HepG2 (cell line): ENCODE results near the gene SPTBN5. TPM values are rescaled to one million over a fixed set of nuclear protein-coding genes. Genes with fewer than 3 reads are reported as not detected.

Source experiments
- ATAC-seq: fragments of 200-7000 bp; cut with Tn5 transposase; 3 replicates; pipeline ENCODE4 v1.9.1; 2020; ENCODE audit warnings: mild to moderate bottlenecking, moderate library complexity
- Bru-seq: library from RNA; stranded (reverse); fragments of 400-500 nt; gene quantifications from one replicate; lab custom pipeline; 2021; lab: Mats Ljungman, UMichigan
- BruChase-seq, 2 experiments: library from RNA; stranded (reverse); fragments of 400-500 nt; gene quantifications; one replicate each; lab custom pipeline; 2021; lab: Mats Ljungman, UMichigan
- BruUV-seq: library from RNA; stranded (reverse); fragments of 400-500 nt; replicated peaks from 2 replicates; lab custom pipeline; 2021; lab: Mats Ljungman, UMichigan
- CTCF ChIA-PET: fragments of 300-600 bp; formaldehyde crosslinking; extraction: SDS; loops from one replicate; lab custom pipeline; 2021; ENCODE audit warnings: low total read pairs, inconsistent platforms, low intra/inter-chr PET ratio; lab: Yijun Ruan, JAX
- POLR2A ChIA-PET: fragments of 350-600 bp; sonication (Branson Sonifier 250); formaldehyde crosslinking; loops from one replicate; lab custom pipeline; 2020; ENCODE audit warnings: antibody characterized with exemption, inconsistent platforms; lab: Yijun Ruan, JAX
- DNase-seq: peaks from one replicate; pipeline ENCODE4 v3.0.0-alpha.2; 2015; ENCODE audit warnings: low spot score
- FAIRE-seq: peaks from 3 replicates; lab custom pipeline; 2011; peaks lifted over from hg19 to GRCh38; lab: Jason Lieb, UNC
- H2AFZ ChIP-seq: one replicate; pipeline ENCODE4 v1.6.1; 2011; ENCODE audit warnings: low read length, inconsistent platforms
- H3K27ac ChIP-seq: fragments of 300-600 bp; 3 replicates; pipeline ENCODE4 v1.8.0; 2011; ENCODE audit warnings: mixed run types, mild to moderate bottlenecking, mixed read lengths, low read length, inconsistent platforms; ENCODE audit not compliant: insufficient read depth; ENCODE audit errors: extremely low read length
- H3K27me3 ChIP-seq, 2 experiments: fragments of 200-600 bp in 1 of 2; 2 replicates in 1 of 2; 3 replicates in 1 of 2; pipeline versions ENCODE4 v1.6.0 to v1.8.0; 2011; ENCODE audit warnings: low read length in 2 of 2, mild to moderate bottlenecking in 2 of 2, moderate library complexity in 2 of 2, inconsistent platforms in 1 of 2; ENCODE audit not compliant: insufficient read depth in 2 of 2, control insufficient read depth in 1 of 2
- H3K36me3 ChIP-seq, 2 experiments: fragments of 200-600 bp in 1 of 2; replicated peaks in 1 of 2; 2 replicates in 1 of 2; 3 replicates in 1 of 2; pipeline versions ENCODE4 v1.5.1 to v1.8.0; 2011; ENCODE audit warnings: low read length in 2 of 2, inconsistent platforms in 1 of 2; ENCODE audit not compliant: insufficient read depth in 2 of 2, control insufficient read depth in 1 of 2
- H3K4me1 ChIP-seq: 2 replicates; pipeline ENCODE4 v1.5.1; 2012; ENCODE audit warnings: low read length, inconsistent platforms; ENCODE audit not compliant: insufficient read depth
- H3K4me2 ChIP-seq: 2 replicates; pipeline ENCODE4 v1.6.0; 2011; ENCODE audit warnings: low read depth, low read length, inconsistent platforms
- H3K4me3 ChIP-seq, 3 experiments: fragments of 200-600 bp in 1 of 3; sonication (generic), shearing (Covaris generic) in 1 of 3; replicated peaks in 1 of 3; 2 replicates each; pipeline ENCODE4 v1.5.1; 2011 to 2016; ENCODE audit warnings: low read length in 3 of 3, inconsistent platforms in 2 of 3, low read depth in 2 of 3, mild to moderate bottlenecking in 2 of 3, control low read depth in 1 of 3, mixed read lengths in 1 of 3; ENCODE audit not compliant: insufficient read depth in 1 of 3
- H3K79me2 ChIP-seq: one replicate; pipeline ENCODE4 v1.6.1; 2011; ENCODE audit warnings: low read length, inconsistent platforms; ENCODE audit not compliant: insufficient read depth
- H3K9ac ChIP-seq: 2 replicates; pipeline ENCODE4 v1.6.0; 2011; ENCODE audit warnings: mild to moderate bottlenecking, low read depth, low read length, inconsistent platforms; ENCODE audit not compliant: insufficient read depth
- H3K9me3 ChIP-seq: 2 replicates; pipeline ENCODE4 v1.5.1; 2012; ENCODE audit warnings: mild to moderate bottlenecking, low read length
- H4K20me1 ChIP-seq: 2 replicates; pipeline ENCODE4 v1.6.0; 2011; ENCODE audit warnings: inconsistent platforms, mild to moderate bottlenecking, low read length, moderate library complexity; ENCODE audit not compliant: insufficient read depth
- NCOA1 ChIP-seq: sonication (generic); formaldehyde crosslinking; IDR thresholded peaks from 2 replicates; pipeline ENCODE4 v1.9.0; 2021; ENCODE audit warnings: missing genetic modification reagents
- RAD51 ChIP-seq: fragments of 450-650 bp; IDR thresholded peaks from 2 replicates; pipeline ENCODE4 v1.6.1; 2016; ENCODE audit warnings: borderline replicate concordance
- REPIN1 ChIP-seq: sonication (generic); formaldehyde crosslinking; IDR thresholded peaks from 2 replicates; pipeline ENCODE4 v1.8.0; 2022; ENCODE audit warnings: missing genetic modification reagents, low read depth, mild to moderate bottlenecking, borderline replicate concordance
- SP1 ChIP-seq, 2 experiments: fragments of 450-650 bp in 1 of 2; sonication (generic) in 1 of 2; formaldehyde crosslinking in 1 of 2; IDR thresholded peaks; 2 replicates each; pipeline versions ENCODE4 v1.4.0 to v1.6.1; 2016 to 2020; ENCODE audit warnings: missing genetic modification reagents in 1 of 2
- SUZ12 ChIP-seq: fragments of 150-350 bp; IDR thresholded peaks from 2 replicates; pipeline ENCODE4 v1.6.1; 2014; ENCODE audit warnings: low read depth, low read length
- ZNF207 ChIP-seq: fragments of 450-650 bp; IDR thresholded peaks from 2 replicates; pipeline ENCODE4 v1.6.1; 2016; ENCODE audit warnings: antibody characterized with exemption, borderline replicate concordance
- ZNF326 ChIP-seq: sonication (generic); formaldehyde crosslinking; IDR thresholded peaks from 2 replicates; pipeline ENCODE4 v1.4.0; 2020; ENCODE audit warnings: missing genetic modification reagents, borderline replicate concordance
- ZNF777 ChIP-seq: sonication (generic); formaldehyde crosslinking; IDR thresholded peaks from 2 replicates; pipeline ENCODE4 v1.4.0; 2020; ENCODE audit warnings: missing genetic modification reagents
- WGBS: methylation state at CpG from one replicate; pipeline ENCODE4 v1.1.6; 2017; ENCODE audit warnings: low lambda C conversion rate; 5-methylcytosine and 5-hydroxymethylcytosine counted together
- in situ Hi-C: cut with HindIII; loops from 2 replicates; pipeline ENCODE4 v1.10.0; 2017; ENCODE audit warnings: low pct_unique_long_range_greater_than_20kb; ENCODE audit not compliant: extremely low pct_ligation_motif_present
- intact Hi-C: fragments of 100-400 bp; cut with micrococcal nuclease; formaldehyde crosslinking; loops from one replicate; pipeline ENCODE4 v1.10.0; 2022; ENCODE audit not compliant: unreplicated experiment
- long read RNA-seq, 2 experiments: library from RNA in 1 of 2; library from polyadenylated mRNA in 1 of 2; stranded (forward) in 1 of 2; unstranded in 1 of 2; transcript quantifications; one replicate each; pipeline ENCODE4 v2.0.0, GENCODE V29; 2019 to 2022
- polyA minus RNA-seq, 3 experiments: library from RNA; depleted of rRNA, polyadenylated mRNA; stranded (reverse); fragments of >200 nt; gene quantifications; 2 replicates each; pipeline ENCODE4 v1.2.3, GENCODE V29; 2011; ENCODE audit warnings: low replicate concordance in 1 of 3
- polyA plus RNA-seq, 8 experiments: library from polyadenylated mRNA; depleted of rRNA in 3 of 8; stranded (reverse) in 7 of 8; unstranded in 1 of 8; fragments of >200 nt; fragmentation: Illumina TruSeq in 4 of 8; extraction: Trizol in 4 of 8; gene quantifications; 2 replicates each; pipeline versions ENCODE4 v1.2.1 to v1.2.3, GENCODE V29; 2011 to 2016; ENCODE audit warnings: low read depth in 4 of 8, missing spikeins in 1 of 8, mixed read lengths in 1 of 8; ENCODE audit not compliant: insufficient read depth in 1 of 8
- total RNA-seq, 5 experiments: library from RNA; depleted of rRNA; stranded (reverse); fragments of >200 nt; fragmentation: Illumina TruSeq; extraction: Trizol; gene quantifications; 2 replicates each; pipeline ENCODE4 v1.2.3, GENCODE V29; 2016; ENCODE audit warnings: low read depth in 1 of 5
- TF ChIP-seq, protein P1 (sequence below): sonication (generic); formaldehyde crosslinking; IDR thresholded peaks from 2 replicates; pipeline ENCODE4 v1.8.1; 2023; ENCODE audit warnings: missing genetic modification reagents, mild to moderate bottlenecking, borderline replicate concordance
- TF ChIP-seq, protein P2 (sequence below): sonication (generic); formaldehyde crosslinking; IDR thresholded peaks from 2 replicates; pipeline ENCODE4 v1.5.0; 2020; ENCODE audit warnings: mild to moderate bottlenecking, missing genetic modification reagents

SPTBN5 gene
- total RNA-seq (2016; rRNA removed; fragmentation: Illumina TruSeq; extraction: Trizol) (0.01 and 0.07 TPM in 2 replicates), polyA plus RNA-seq (2011; rRNA removed) (0.01 and 0.03 TPM in 2 replicates), polyA minus RNA-seq (2011; rRNA and poly(A)+ RNA removed; ENCODE audit: low replicate concordance) (0.40 TPM in 1 of 2 replicates, not detected in the other), Bru-seq, nascent RNA (percentile 18 among the genes with signal in this experiment), BruChase-seq, experiment 1, labeled RNA remaining after a 6-hour chase (percentile 9 among the genes with signal in this experiment), BruChase-seq, experiment 2, labeled RNA remaining after a 2-hour chase (percentile 9 among the genes with signal in this experiment)
- total RNA-seq (2016; cell fraction: cytosol; rRNA removed; fragmentation: Illumina TruSeq; extraction: Trizol; ENCODE audit: low read depth) = not detected in 2 replicates
- total RNA-seq (2016; cell fraction: insoluble cytoplasmic fraction; rRNA removed; fragmentation: Illumina TruSeq; extraction: Trizol) = 0.04 TPM in 2 replicates
- 0.06 TPM in 1 of 2 replicates, not detected in the other for total RNA-seq (2016; cell fraction: membrane; rRNA removed; fragmentation: Illumina TruSeq; extraction: Trizol)
- 0.06 and 0.09 TPM in 2 replicates for total RNA-seq (2016; cell fraction: nucleus; rRNA removed; fragmentation: Illumina TruSeq; extraction: Trizol)
- 0.01 and 0.03 TPM in 2 replicates for polyA plus RNA-seq (2011; cell fraction: cytosol; rRNA removed)
- polyA plus RNA-seq (2011; cell fraction: nucleus; rRNA removed) = 0.21 and 0.23 TPM in 2 replicates
- polyA plus RNA-seq (2012) = 0.16 TPM in 1 of 2 replicates, not detected in the other
- polyA plus RNA-seq (2016; cell fraction: cytosol; fragmentation: Illumina TruSeq; extraction: Trizol; ENCODE audit: low read depth) = 0.01 TPM in 1 of 2 replicates, not detected in the other
- polyA plus RNA-seq (2016; cell fraction: insoluble cytoplasmic fraction; fragmentation: Illumina TruSeq; extraction: Trizol; ENCODE audit: low read depth) = 0.11 TPM in 1 of 2 replicates, not detected in the other
- 0.01 and 0.08 TPM in 2 replicates for polyA plus RNA-seq (2016; cell fraction: membrane; fragmentation: Illumina TruSeq; extraction: Trizol; ENCODE audit: low read depth)
- 0.36 and 0.44 TPM in 2 replicates for polyA plus RNA-seq (2016; cell fraction: nucleus; fragmentation: Illumina TruSeq; extraction: Trizol; ENCODE audit: insufficient read depth, low read depth)
- polyA minus RNA-seq (2011; cell fraction: cytosol; rRNA and poly(A)+ RNA removed) = not detected in 2 replicates
- polyA minus RNA-seq (2011; cell fraction: nucleus; rRNA and poly(A)+ RNA removed) = under 0.01 TPM in 1 of 2 replicates, not detected in the other
- long read RNA-seq, experiment 1 = 0 reads
- long read RNA-seq, experiment 2 = 0 reads

- peaks cover 4 to 36% of the 10 kb centered on the region in 2 experiments; a peak in 4 of 5 replicates for H3K27me3 ChIP-seq
- intact Hi-C loops = no loop called here
- peak within 1 kb of the TSS; percentile 64 for H3K4me2 ChIP-seq
- H3K79me2 ChIP-seq = no peaks in the 10 kb centered on the region
- no peak within 1 kb of the TSS for H2AFZ ChIP-seq
- no peak for TF ChIP-seq REPIN1
- TF ChIP-seq RAD51 = no peak
- no peak for TF ChIP-seq NCOA1 (CRISPR knock-in tag)
- TF ChIP-seq SP1 (IDR thresholded peaks at IDR 0.05) = no peak
- TF ChIP-seq SP1 (CRISPR knock-in tag; IDR thresholded peaks at IDR 0.05) = no peak
- no peak for TF ChIP-seq ZNF207
- TF ChIP-seq, protein P1, sequence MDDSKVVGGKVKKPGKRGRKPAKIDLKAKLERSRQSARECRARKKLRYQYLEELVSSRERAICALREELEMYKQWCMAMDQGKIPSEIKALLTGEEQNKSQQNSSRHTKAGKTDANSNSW = no peak
- TF ChIP-seq SUZ12 = no peak
- TF ChIP-seq ZNF326 = no peak
- no peak for TF ChIP-seq ZNF777 (CRISPR knock-in tag)
- TF ChIP-seq, protein P2, sequence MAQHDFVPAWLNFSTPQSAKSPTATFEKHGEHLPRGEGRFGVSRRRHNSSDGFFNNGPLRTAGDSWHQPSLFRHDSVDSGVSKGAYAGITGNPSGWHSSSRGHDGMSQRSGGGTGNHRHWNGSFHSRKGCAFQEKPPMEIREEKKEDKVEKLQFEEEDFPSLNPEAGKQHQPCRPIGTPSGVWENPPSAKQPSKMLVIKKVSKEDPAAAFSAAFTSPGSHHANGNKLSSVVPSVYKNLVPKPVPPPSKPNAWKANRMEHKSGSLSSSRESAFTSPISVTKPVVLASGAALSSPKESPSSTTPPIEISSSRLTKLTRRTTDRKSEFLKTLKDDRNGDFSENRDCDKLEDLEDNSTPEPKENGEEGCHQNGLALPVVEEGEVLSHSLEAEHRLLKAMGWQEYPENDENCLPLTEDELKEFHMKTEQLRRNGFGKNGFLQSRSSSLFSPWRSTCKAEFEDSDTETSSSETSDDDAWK (CRISPR knock-in tag) = no peak
- CTCF ChIA-PET = no interaction called here
- FAIRE-seq (no peak), ATAC-seq (peak; percentile 17), DNase-seq (peak; percentile 21)
- peak within 1 kb of the TSS; percentile 1; the same call in 1 of the 2 replicates for H3K9ac ChIP-seq
- no peaks in the 10 kb centered on the region for H3K36me3 ChIP-seq
- peak within 1 kb of the TSS in 2 of 3 experiments; percentile 41 to 42; a peak in 3 of 6 replicates for H3K4me3 ChIP-seq
- WGBS = 49% methylated on average over 4 of the region's 15 CpGs
- BruUV-seq = no TSS peak
- no peaks in the 10 kb centered on the region for H3K9me3 ChIP-seq
- no peaks in the 10 kb centered on the region for H4K20me1 ChIP-seq
- no peak within 1 kb of the TSS for H3K27ac ChIP-seq
- peaks cover 30% of the 10 kb centered on the region for H3K4me1 ChIP-seq
- in situ Hi-C loops = no loop called here
- POLR2A ChIA-PET = no interaction called here
These were observed at the start of gene SPTBN5 for GRCh38 chr15:41893422-41894250. Gene SPTBN5 (minus strand): TSS chr15:41894053. CDS start chr15:41893497, 556 bp downstream.
